ENCODE results near the gene A2M. TPM values are rescaled to one million over a fixed set of nuclear protein-coding genes. Genes with fewer than 3 reads are reported as not detected.

Gene A2M
- total and polyA plus RNA-seq, 7 experiments from 2014 or later = 0.08 to 4.9 (median 1.5) TPM; not detected in 3

DNA sequence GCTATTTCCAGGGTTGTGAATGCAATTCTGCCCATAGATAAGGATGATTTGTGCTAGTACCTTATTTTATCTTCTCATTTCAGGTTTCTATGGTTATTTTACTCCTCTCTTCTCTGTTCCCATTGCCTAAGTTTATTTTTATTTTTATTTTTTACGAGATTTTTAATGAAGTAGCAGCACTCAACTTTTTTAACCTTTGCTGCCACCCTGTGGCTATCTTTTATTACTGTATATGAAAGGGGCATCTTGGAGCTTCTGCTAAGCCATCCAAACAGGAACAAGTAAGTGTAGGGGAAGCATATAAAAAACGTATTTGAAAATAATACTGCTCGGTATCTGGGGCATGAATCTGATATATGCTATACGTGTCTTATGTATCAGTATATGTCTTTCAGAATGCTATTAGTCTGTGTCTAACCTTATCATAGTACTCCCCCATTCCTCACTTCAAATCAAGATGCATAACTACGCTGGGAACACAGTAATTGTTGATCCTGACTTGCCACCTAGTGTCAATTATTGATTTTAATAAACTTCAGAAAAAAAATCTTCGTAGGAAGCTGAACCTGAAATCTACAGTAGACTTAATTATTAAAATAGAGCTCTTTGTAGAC, 66.1 kb downstream of the A2M start:
- intact Hi-C loops (cut with micrococcal nuclease) = loop anchor here (1.0 to 5.0 kb wide), 11 partner anchors 10 to 505 kb away; partner anchors contain the start of genes PHC1 (in 2 of the 2) and RIMKLB (in 1 of the 2)
- Mint-ChIP-seq H3K9me3 (peaks cover 0 to 14% (median 3%) of the 10 kb centered on the region in 11 donors), H3K27me3 (peaks cover 0 to 4% (median 0%) of the 10 kb centered on the region in 5 donors), H3K4me1 (peaks cover 2 to 32% (median 13%) of the 10 kb centered on the region in 7 donors), H3K4me3 (no peak overlapping the region), H3K36me3 (peaks cover 0 to 15% (median 9%) of the 10 kb centered on the region in 5 donors), H3K27ac (peak overlapping the region in 4 of 9 donors; percentile 31 to 70 (median 40))
- H3K4me3 ChIP-seq (ENCODE audit: low read length) = no peak overlapping the region
- H3K36me3 ChIP-seq (ENCODE audit: control insufficient read depth in 2 of 3, insufficient read depth in 3 of 3, low read length in 3 of 3) = no peaks in the 10 kb centered on the region
- CTCF ChIA-PET = interaction anchor here (0.6 to 8.9 kb wide), 30 partner anchors 11 to 505 kb away, joined by 3 to 158 read pairs (median 6); partner anchors contain the start of gene M6PR
- ATAC-seq (peak; percentile 84), DNase-seq (peak in 7 of 9 donors; percentile 41 to 71 (median 57))
- peaks cover 5 to 6% of the 10 kb centered on the region in 2 donors for H3K4me1 ChIP-seq (ENCODE audit: control insufficient read depth in 2 of 2, insufficient read depth in 2 of 2, low read length in 2 of 2)
- no peaks in the 10 kb centered on the region for H3K27me3 ChIP-seq (ENCODE audit: control insufficient read depth in 2 of 2, insufficient read depth in 2 of 2, low read length in 2 of 2)
- POLR2A ChIA-PET = interaction anchor here (1.0 to 1.9 kb wide), 5 partner anchors 11 to 405 kb away, joined by 3 to 26 read pairs (median 5); partner anchors contain the start of gene M6PR
- H3K27ac ChIP-seq (ENCODE audit: low read depth, low read length) = no peak overlapping the region
- H3K9me3 ChIP-seq (ENCODE audit: control insufficient read depth in 2 of 3, low read length in 3 of 3) = no peaks in the 10 kb centered on the region

DNA sequence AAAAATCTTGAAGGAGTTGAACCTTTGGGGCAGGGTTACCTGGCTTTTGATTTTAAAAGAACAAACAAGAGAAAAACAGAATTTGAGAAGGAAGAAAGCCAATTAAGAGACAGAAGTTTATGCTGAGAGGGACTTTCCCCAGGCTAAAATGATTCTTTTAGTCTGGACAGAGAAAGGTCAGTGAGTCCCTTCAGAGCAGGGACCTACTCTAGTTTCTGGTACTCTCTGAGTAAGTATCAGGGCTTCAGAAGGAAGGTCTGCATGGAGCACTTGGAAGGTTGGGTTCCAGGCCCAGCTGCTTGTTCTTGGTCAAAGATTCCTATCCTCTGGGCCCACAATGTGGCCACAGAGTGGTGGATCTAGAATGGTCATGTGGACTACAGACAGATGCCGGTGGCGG, 66.8 kb downstream of the A2M start:
- intact Hi-C loops (cut with micrococcal nuclease) = loop anchor here (1.0 to 5.0 kb wide), 11 partner anchors 10 to 505 kb away; partner anchors contain the start of genes PHC1 (in 2 of the 2) and RIMKLB (in 1 of the 2)
- Mint-ChIP-seq H3K9me3 (peaks cover 0 to 14% (median 3%) of the 10 kb centered on the region in 11 donors), H3K4me1 (peaks cover 2 to 32% (median 13%) of the 10 kb centered on the region in 7 donors), H3K27me3 (peaks cover 0 to 4% (median 0%) of the 10 kb centered on the region in 5 donors), H3K27ac (peak overlapping the region in 4 of 9 donors; percentile 2 to 65 (median 28)), H3K4me3 (no peak overlapping the region), H3K36me3 (peaks cover 0 to 15% (median 9%) of the 10 kb centered on the region in 5 donors)
- DNase-seq (no peak), ATAC-seq (no peak)
- H3K4me3 ChIP-seq (ENCODE audit: low read length) = no peak overlapping the region
- no peaks in the 10 kb centered on the region for H3K27me3 ChIP-seq (ENCODE audit: control insufficient read depth in 2 of 2, insufficient read depth in 2 of 2, low read length in 2 of 2)
- ChIA-PET CTCF (interaction anchor here (0.6 to 8.9 kb wide), 24 partner anchors 10 to 504 kb away, joined by 3 to 158 read pairs (median 8); partner anchors contain the start of gene M6PR), POLR2A (interaction anchor here (1.0 to 1.9 kb wide), 5 partner anchors 10 to 404 kb away, joined by 3 to 26 read pairs (median 5); partner anchors contain the start of gene M6PR)
- H3K4me1 ChIP-seq (ENCODE audit: control insufficient read depth in 2 of 2, insufficient read depth in 2 of 2, low read length in 2 of 2) = peaks cover 5 to 6% of the 10 kb centered on the region in 2 donors
- no peaks in the 10 kb centered on the region for H3K36me3 ChIP-seq (ENCODE audit: control insufficient read depth in 2 of 3, insufficient read depth in 3 of 3, low read length in 3 of 3)
- no peak overlapping the region for H3K27ac ChIP-seq (ENCODE audit: low read depth, low read length)
- H3K9me3 ChIP-seq (ENCODE audit: control insufficient read depth in 2 of 3, low read length in 3 of 3) = no peaks in the 10 kb centered on the region

DNA sequence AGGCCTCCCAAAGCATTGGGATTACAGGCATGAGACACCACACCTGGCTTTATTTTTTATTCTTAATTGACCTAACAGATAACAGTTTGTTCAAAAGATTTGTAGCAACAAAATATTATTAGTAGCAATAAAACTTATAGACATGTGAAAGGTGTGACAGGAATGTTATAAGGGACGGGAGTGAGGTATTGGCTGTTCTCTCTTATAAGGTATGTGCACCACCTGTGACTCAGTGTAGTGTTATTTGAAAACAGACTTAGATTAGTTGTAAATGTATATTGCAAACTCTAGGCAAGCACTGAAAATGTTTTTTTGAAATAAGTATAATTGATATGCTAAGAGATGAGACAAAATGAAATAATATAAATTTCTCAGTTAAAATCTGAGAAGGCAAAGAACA, 68.6 kb downstream of the A2M start:
- H3K27ac ChIP-seq (ENCODE audit: low read depth, low read length) = no peak overlapping the region
- no peaks in the 10 kb centered on the region for H3K36me3 ChIP-seq (ENCODE audit: control insufficient read depth in 2 of 3, insufficient read depth in 3 of 3, low read length in 3 of 3)
- ChIA-PET CTCF (interaction anchor here (0.6 to 8.9 kb wide), 5 partner anchors 11 to 369 kb away, joined by 3 to 158 read pairs (median 4); partner anchors contain the start of gene M6PR), POLR2A (interaction anchor here (0.9 to 1.7 kb wide), 5 partner anchors 11 to 134 kb away, joined by 3 to 8 read pairs (median 3); partner anchors contain the start of gene M6PR)
- Mint-ChIP-seq H3K36me3 (peaks cover 0 to 15% (median 13%) of the 10 kb centered on the region in 5 donors), H3K4me1 (peaks cover 2 to 38% (median 13%) of the 10 kb centered on the region in 7 donors), H3K4me3 (no peak overlapping the region), H3K9me3 (peaks cover 0 to 14% (median 3%) of the 10 kb centered on the region in 11 donors), H3K27me3 (peaks cover 0 to 7% (median 0%) of the 10 kb centered on the region in 5 donors), H3K27ac (peak overlapping the region in 2 of 9 donors; percentile 2 to 30)
- no peak overlapping the region for H3K4me3 ChIP-seq (ENCODE audit: low read length)
- H3K9me3 ChIP-seq (ENCODE audit: control insufficient read depth in 2 of 3, low read length in 3 of 3) = no peaks in the 10 kb centered on the region
- intact Hi-C loops (cut with micrococcal nuclease) = loop anchor here in 1 of 2 donors (5.0 kb wide), 1 partner anchor 350 kb away; the partner anchor contains the start of gene RIMKLB
- peaks cover 5 to 11% of the 10 kb centered on the region in 2 donors for H3K4me1 ChIP-seq (ENCODE audit: control insufficient read depth in 2 of 2, insufficient read depth in 2 of 2, low read length in 2 of 2)
- H3K27me3 ChIP-seq (ENCODE audit: control insufficient read depth in 2 of 2, insufficient read depth in 2 of 2, low read length in 2 of 2) = no peaks in the 10 kb centered on the region
- DNase-seq = no peak
- no peak for ATAC-seq

DNA sequence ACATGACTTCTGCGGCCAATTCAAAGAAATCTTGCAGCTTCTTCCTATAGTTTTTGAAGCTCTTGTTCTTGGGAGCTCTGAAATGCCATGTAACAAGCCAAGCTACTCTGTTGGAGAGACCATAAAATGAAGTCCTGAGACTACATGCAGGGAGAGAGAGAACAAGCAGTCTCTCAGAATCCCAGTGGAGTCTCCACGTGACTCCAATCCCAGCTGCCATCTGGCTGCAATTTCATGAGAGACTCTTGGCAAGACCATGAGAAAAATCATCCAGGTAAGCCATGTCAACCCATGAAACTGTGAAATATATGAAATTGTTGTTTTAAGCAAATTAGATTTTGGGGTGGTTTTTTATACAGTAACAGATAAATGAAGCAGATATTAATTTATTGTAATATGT, 72.0 kb downstream of the A2M start:
- DNase-seq = no peak
- ATAC-seq = no peak
- Mint-ChIP-seq H3K4me1 (peaks cover 14 to 56% (median 25%) of the 10 kb centered on the region in 7 donors), H3K27ac (peak overlapping the region in 2 of 9 donors; percentile 14 to 45), H3K36me3 (peaks cover 0 to 13% (median 12%) of the 10 kb centered on the region in 5 donors), H3K27me3 (peaks cover 0 to 17% (median 0%) of the 10 kb centered on the region in 5 donors), H3K4me3 (no peak overlapping the region), H3K9me3 (peaks cover 0 to 14% (median 3%) of the 10 kb centered on the region in 11 donors)
- ChIA-PET CTCF (interaction anchor here (0.7 to 4.3 kb wide), 2 partner anchors 93 to 99 kb away, joined by 3 to 68 read pairs; partner anchors contain the start of gene M6PR), POLR2A (interaction anchor here (0.5 to 1.1 kb wide), 2 partner anchors 94 to 357 kb away, joined by 3 to 4 read pairs; partner anchors contain the start of gene M6PR)
- H3K4me3 ChIP-seq (ENCODE audit: low read length) = no peak overlapping the region
- no peak overlapping the region for H3K27ac ChIP-seq (ENCODE audit: low read depth, low read length)
- no peaks in the 10 kb centered on the region for H3K9me3 ChIP-seq (ENCODE audit: control insufficient read depth in 2 of 3, low read length in 3 of 3)
- H3K4me1 ChIP-seq (ENCODE audit: control insufficient read depth in 2 of 2, insufficient read depth in 2 of 2, low read length in 2 of 2) = peaks cover 11 to 20% of the 10 kb centered on the region in 2 donors
- H3K27me3 ChIP-seq (ENCODE audit: control insufficient read depth in 2 of 2, insufficient read depth in 2 of 2, low read length in 2 of 2) = no peaks in the 10 kb centered on the region
- H3K36me3 ChIP-seq (ENCODE audit: control insufficient read depth in 2 of 3, insufficient read depth in 3 of 3, low read length in 3 of 3) = no peaks in the 10 kb centered on the region
- intact Hi-C loops (cut with micrococcal nuclease) = no loop called here

DNA sequence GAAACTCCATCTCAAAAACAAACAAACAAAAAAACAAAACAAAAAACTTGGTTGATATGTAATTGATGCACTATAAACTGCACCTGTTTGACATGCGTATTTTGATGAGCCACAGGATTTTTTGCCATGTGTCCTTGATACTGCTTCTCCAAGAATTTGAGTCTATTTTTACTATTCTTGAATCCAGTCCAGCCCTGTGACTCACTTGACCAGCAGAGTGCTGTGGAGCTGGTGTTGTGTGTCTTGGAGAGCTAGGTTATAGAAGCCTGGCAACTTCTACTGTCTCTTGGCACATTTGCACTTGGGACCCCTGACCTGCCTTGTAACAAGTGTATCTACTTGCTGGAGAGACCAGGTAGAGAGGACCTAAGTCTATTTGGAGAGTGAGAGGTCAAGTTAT, 74.4 kb downstream of the A2M start:
- ChIA-PET CTCF (interaction anchor here (0.6 to 4.3 kb wide), 4 partner anchors 10 to 91 kb away, joined by 3 to 68 read pairs (median 4); partner anchors contain the start of gene M6PR), POLR2A (interaction anchor here (0.7 to 2.5 kb wide), 5 partner anchors 75 to 126 kb away, joined by 3 to 22 read pairs (median 3); partner anchors contain the start of gene M6PR)
- Histone ChIP-seq H3K27me3 (ENCODE audit: control insufficient read depth in 2 of 2, insufficient read depth in 2 of 2, low read length in 2 of 2) (no peaks in the 10 kb centered on the region), H3K4me1 (ENCODE audit: control insufficient read depth in 2 of 2, insufficient read depth in 2 of 2, low read length in 2 of 2) (peaks cover 29 to 42% of the 10 kb centered on the region in 2 donors), H3K36me3 (ENCODE audit: control insufficient read depth in 2 of 3, insufficient read depth in 3 of 3, low read length in 3 of 3) (no peaks in the 10 kb centered on the region), H3K4me3 (ENCODE audit: low read length) (no peak overlapping the region), H3K27ac (ENCODE audit: low read depth, low read length) (no peak overlapping the region), H3K9me3 (ENCODE audit: control insufficient read depth in 2 of 3, low read length in 3 of 3) (no peaks in the 10 kb centered on the region)
- Mint-ChIP-seq H3K27ac (peak overlapping the region in 1 of 9 donors; percentile 82), H3K27me3 (peaks cover 0 to 19% (median 0%) of the 10 kb centered on the region in 5 donors), H3K9me3 (peaks cover 0 to 12% (median 2%) of the 10 kb centered on the region in 11 donors), H3K4me3 (no peak overlapping the region), H3K4me1 (peaks cover 12 to 64% (median 40%) of the 10 kb centered on the region in 7 donors), H3K36me3 (peaks cover 0 to 13% (median 11%) of the 10 kb centered on the region in 5 donors)
- intact Hi-C loops (cut with micrococcal nuclease) = no loop called here
- no peak for ATAC-seq
- DNase-seq = no peak
